ENCODE measurements around the gene NNT.

DNA sequence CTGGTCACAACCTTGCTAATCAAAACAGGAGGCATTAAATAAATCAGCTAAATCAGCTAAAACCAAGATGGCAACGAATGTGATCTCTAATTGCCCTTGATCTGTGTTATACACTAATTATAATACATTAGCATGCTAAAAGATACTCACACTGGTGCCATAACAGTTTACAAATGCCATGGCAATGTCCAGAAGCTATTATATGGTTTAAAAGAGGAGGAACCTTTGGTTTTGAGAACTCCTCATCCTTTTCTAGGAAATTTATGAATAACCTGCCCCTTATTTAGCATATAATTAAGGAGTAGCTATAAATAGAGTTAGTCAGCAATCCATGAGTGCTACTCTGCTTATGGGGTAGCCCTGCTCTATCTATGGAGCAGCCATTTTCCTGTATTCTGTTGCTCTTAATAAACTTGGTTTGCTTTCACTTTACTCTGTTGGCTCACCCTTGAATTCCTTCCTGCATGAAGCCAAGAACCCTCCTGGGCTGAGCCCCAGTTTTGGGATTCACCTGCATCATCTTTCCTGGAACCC lies 18.7 kb upstream of the NNT start:
- TF ChIP-seq POLR2AphosphoS5 (IDR thresholded peaks at IDR 0.05; ENCODE audit: insufficient read depth in 1 of 2, low read depth in 1 of 2) (no peak), POLR2A (IDR thresholded peaks at IDR 0.05) (no peak)
- TF ChIP-seq, protein P1, sequence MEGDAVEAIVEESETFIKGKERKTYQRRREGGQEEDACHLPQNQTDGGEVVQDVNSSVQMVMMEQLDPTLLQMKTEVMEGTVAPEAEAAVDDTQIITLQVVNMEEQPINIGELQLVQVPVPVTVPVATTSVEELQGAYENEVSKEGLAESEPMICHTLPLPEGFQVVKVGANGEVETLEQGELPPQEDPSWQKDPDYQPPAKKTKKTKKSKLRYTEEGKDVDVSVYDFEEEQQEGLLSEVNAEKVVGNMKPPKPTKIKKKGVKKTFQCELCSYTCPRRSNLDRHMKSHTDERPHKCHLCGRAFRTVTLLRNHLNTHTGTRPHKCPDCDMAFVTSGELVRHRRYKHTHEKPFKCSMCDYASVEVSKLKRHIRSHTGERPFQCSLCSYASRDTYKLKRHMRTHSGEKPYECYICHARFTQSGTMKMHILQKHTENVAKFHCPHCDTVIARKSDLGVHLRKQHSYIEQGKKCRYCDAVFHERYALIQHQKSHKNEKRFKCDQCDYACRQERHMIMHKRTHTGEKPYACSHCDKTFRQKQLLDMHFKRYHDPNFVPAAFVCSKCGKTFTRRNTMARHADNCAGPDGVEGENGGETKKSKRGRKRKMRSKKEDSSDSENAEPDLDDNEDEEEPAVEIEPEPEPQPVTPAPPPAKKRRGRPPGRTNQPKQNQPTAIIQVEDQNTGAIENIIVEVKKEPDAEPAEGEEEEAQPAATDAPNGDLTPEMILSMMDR (IDR thresholded peaks at IDR 0.05): no peak
